ENCODE results near the gene SFRP5. TPM values are rescaled to one million over a fixed set of nuclear protein-coding genes. Genes with fewer than 3 reads are reported as not detected.

SFRP5 gene
- total and polyA plus RNA-seq, 2 donors from 2014 or later: 0.22 to 0.31 TPM

GRCh38 chr10:97805096-97805884 is 33.5 kb upstream of the SFRP5 start:
- Histone ChIP-seq H3K27ac (ENCODE audit: low read depth in 2 of 2, low read length in 2 of 2) (no peak overlapping the region), H3K9ac (ENCODE audit: low read length in 3 of 3) (no peak overlapping the region), H3K4me3 (ENCODE audit: low read length in 3 of 3) (no peak overlapping the region), H3K9me3 (ENCODE audit: control insufficient read depth in 2 of 3, insufficient read depth in 1 of 3, low read length in 3 of 3) (no peaks in the 10 kb centered on the region), H3K4me1 (ENCODE audit: control insufficient read depth in 2 of 3, insufficient read depth in 2 of 3, low read depth in 1 of 3, low read length in 3 of 3) (no peaks in the 10 kb centered on the region), H3K27me3 (ENCODE audit: control insufficient read depth, insufficient read depth, low read length) (no peaks in the 10 kb centered on the region), H3K36me3 (ENCODE audit: control insufficient read depth in 2 of 3, insufficient read depth in 3 of 3, low read length in 3 of 3) (no peaks in the 10 kb centered on the region)
- intact Hi-C loops (cut with DNase I): no loop called here
- no peak for FAIRE-seq
- peak; percentile 28 to 60 (median 50) for DNase-seq
- TF ChIP-seq CTCF (IDR thresholded peaks at IDR 0.05; ENCODE audit: borderline replicate concordance, extremely low read depth, insufficient read depth): no peak

- H3K4me1 ChIP-seq (ENCODE audit: control insufficient read depth in 2 of 3, insufficient read depth in 2 of 3, low read depth in 1 of 3, low read length in 3 of 3): no peaks in the 10 kb centered on the region
- intact Hi-C loops (cut with DNase I): no loop called here
- H3K9ac ChIP-seq (ENCODE audit: low read length in 3 of 3): no peak overlapping the region
- TF ChIP-seq CTCF (IDR thresholded peaks at IDR 0.05; ENCODE audit: borderline replicate concordance, extremely low read depth, insufficient read depth): no peak
- no peaks in the 10 kb centered on the region for H3K36me3 ChIP-seq (ENCODE audit: control insufficient read depth in 2 of 3, insufficient read depth in 3 of 3, low read length in 3 of 3)
- no peak overlapping the region for H3K4me3 ChIP-seq (ENCODE audit: low read length in 3 of 3)
- no peak for FAIRE-seq
- no peak overlapping the region for H3K27ac ChIP-seq (ENCODE audit: low read depth in 2 of 2, low read length in 2 of 2)
- H3K27me3 ChIP-seq (ENCODE audit: control insufficient read depth, insufficient read depth, low read length): no peaks in the 10 kb centered on the region
- peak in 1 of 5 donors; percentile 28 for DNase-seq
- H3K9me3 ChIP-seq (ENCODE audit: control insufficient read depth in 2 of 3, insufficient read depth in 1 of 3, low read length in 3 of 3): no peaks in the 10 kb centered on the region
Observed at GRCh38 chr10:97801422-97801821, 29.6 kb upstream of the SFRP5 start.

- Histone ChIP-seq H3K27me3 (ENCODE audit: control insufficient read depth, insufficient read depth, low read length) (no peaks in the 10 kb centered on the region), H3K4me3 (ENCODE audit: low read length in 3 of 3) (no peak overlapping the region), H3K27ac (ENCODE audit: low read depth in 2 of 2, low read length in 2 of 2) (no peak overlapping the region), H3K9me3 (ENCODE audit: control insufficient read depth in 2 of 3, insufficient read depth in 1 of 3, low read length in 3 of 3) (no peaks in the 10 kb centered on the region), H3K9ac (ENCODE audit: low read length in 3 of 3) (no peak overlapping the region), H3K4me1 (ENCODE audit: control insufficient read depth in 2 of 3, insufficient read depth in 2 of 3, low read depth in 1 of 3, low read length in 3 of 3) (no peaks in the 10 kb centered on the region), H3K36me3 (ENCODE audit: control insufficient read depth in 2 of 3, insufficient read depth in 3 of 3, low read length in 3 of 3) (no peaks in the 10 kb centered on the region)
- TF ChIP-seq CTCF (IDR thresholded peaks at IDR 0.05; ENCODE audit: borderline replicate concordance, extremely low read depth, insufficient read depth): no peak
- intact Hi-C loops (cut with DNase I): no loop called here
- no peak for FAIRE-seq
- DNase-seq: peak in 1 of 5 donors; percentile 65
Observed at GRCh38 chr10:97800474-97800873, 28.7 kb upstream of the SFRP5 start.
